ENCODE results near the gene LGALSL.

LGALSL gene

GRCh38 chr2:64502860-64503259 lies 48.9 kb downstream of the LGALSL start:
- FAIRE-seq, result no peak
- no peak for TF ChIP-seq POU2F2 (IDR thresholded peaks at IDR 0.05; ENCODE audit: low read depth, low read length)
- TF ChIP-seq SPI1 (IDR thresholded peaks at IDR 0.05; ENCODE audit: low read depth, low read length), result no peak
- no peak for TF ChIP-seq POLR2AphosphoS5 (IDR thresholded peaks at IDR 0.05; ENCODE audit: low read depth, low read length)
- no peak for TF ChIP-seq POLR2A (IDR thresholded peaks at IDR 0.05; ENCODE audit: low read depth, low read length)
- TF ChIP-seq PAX5 (IDR thresholded peaks at IDR 0.05; ENCODE audit: insufficient read depth, low read length, severe bottlenecking), result no peak
- no peak for TF ChIP-seq TAF1 (IDR thresholded peaks at IDR 0.05; ENCODE audit: low read depth, low read length)
- DNase-seq (ENCODE audit: insufficient read length, low spot score), result no peak

- DNase-seq (ENCODE audit: insufficient read length, low spot score) (no peak), FAIRE-seq (no peak)
- TF ChIP-seq POLR2A (IDR thresholded peaks at IDR 0.05; ENCODE audit: low read depth, low read length), result no peak
- no peak for TF ChIP-seq POU2F2 (IDR thresholded peaks at IDR 0.05; ENCODE audit: low read depth, low read length)
Observed at GRCh38 chr2:64504774-64505720, 51.1 kb downstream of the LGALSL start.

- DNase-seq (ENCODE audit: insufficient read length, low spot score) (no peak), FAIRE-seq (no peak)
- no peak for TF ChIP-seq TAF1 (IDR thresholded peaks at IDR 0.05; ENCODE audit: low read depth, low read length)
- no peak for TF ChIP-seq POLR2AphosphoS5 (IDR thresholded peaks at IDR 0.05; ENCODE audit: low read depth, low read length)
- TF ChIP-seq POU2F2 (IDR thresholded peaks at IDR 0.05; ENCODE audit: low read depth, low read length), result no peak
- no peak for TF ChIP-seq PAX5 (IDR thresholded peaks at IDR 0.05; ENCODE audit: insufficient read depth, low read length, severe bottlenecking)
- TF ChIP-seq POLR2A (IDR thresholded peaks at IDR 0.05; ENCODE audit: low read depth, low read length), result no peak
- TF ChIP-seq SPI1 (IDR thresholded peaks at IDR 0.05; ENCODE audit: low read depth, low read length), result no peak
Observed at GRCh38 chr2:64506686-64507085, 52.7 kb downstream of the LGALSL start.

Data from GM12891 (cell line).